Measurements from ENCODE around the gene DLG1. TPM values are rescaled to one million over a fixed set of nuclear protein-coding genes. Genes with fewer than 3 reads are reported as not detected.
A peak's percentile ranks its signal among the peaks of the same experiment; 100 is the strongest.

Gene DLG1
- total RNA-seq, 1 donor from 2014 or later: 49.0 TPM

GRCh38 chr3:197023241-197023997 is 275.0 kb downstream of the DLG1 start:
- ATAC-seq: no peak

GRCh38 chr3:197022405-197023231 is 275.8 kb downstream of the DLG1 start:
- ATAC-seq (no peak), DNase-seq (ENCODE audit: low spot score) (peak; percentile 37)

More at GRCh38 chr3:197023241-197023997, 275.0 kb downstream of the DLG1 start:
- DNase-seq (ENCODE audit: low spot score): peak; percentile 28

- DNase-seq (ENCODE audit: low spot score) (no peak), ATAC-seq (no peak)
Observed at GRCh38 chr3:197021729-197022404, 276.5 kb downstream of the DLG1 start.

GRCh38 chr3:197021231-197021630 is 277.2 kb downstream of the DLG1 start:
- DNase-seq (ENCODE audit: low spot score): no peak
- ATAC-seq: no peak

GRCh38 chr3:197019535-197019934 is 278.9 kb downstream of the DLG1 start:
- no peak for ATAC-seq
- DNase-seq (ENCODE audit: low spot score): no peak

- no peak for DNase-seq (ENCODE audit: low spot score)
- no peak for ATAC-seq
Observed at GRCh38 chr3:197019021-197019420, 279.4 kb downstream of the DLG1 start.

- ATAC-seq (no peak), DNase-seq (ENCODE audit: low spot score) (no peak)
Observed at GRCh38 chr3:197017003-197017402, 281.4 kb downstream of the DLG1 start.

- no peak for ATAC-seq
- no peak for DNase-seq (ENCODE audit: low spot score)
Observed at GRCh38 chr3:197015790-197016736, 282.3 kb downstream of the DLG1 start.

- ATAC-seq (no peak), DNase-seq (ENCODE audit: low spot score) (no peak)
Observed at GRCh38 chr3:197014942-197015575, 283.4 kb downstream of the DLG1 start.

- DNase-seq (ENCODE audit: low spot score) (no peak), ATAC-seq (no peak)
Observed at GRCh38 chr3:197014024-197014423, 284.4 kb downstream of the DLG1 start.

- no peak for ATAC-seq
- DNase-seq (ENCODE audit: low spot score): no peak
Observed at GRCh38 chr3:197012540-197012883, 285.9 kb downstream of the DLG1 start.

GRCh38 chr3:197011780-197012539 is 286.5 kb downstream of the DLG1 start:
- ATAC-seq (no peak), DNase-seq (ENCODE audit: low spot score) (no peak)

GRCh38 chr3:197010556-197011351 is 287.7 kb downstream of the DLG1 start:
- no peak for ATAC-seq
- DNase-seq (ENCODE audit: low spot score): no peak

- ATAC-seq: no peak
- no peak for DNase-seq (ENCODE audit: low spot score)
Observed at GRCh38 chr3:197009532-197010019, 288.8 kb downstream of the DLG1 start.

- DNase-seq (ENCODE audit: low spot score) (no peak), ATAC-seq (no peak)
Observed at GRCh38 chr3:197008436-197009209, 289.8 kb downstream of the DLG1 start.

- no peak for DNase-seq (ENCODE audit: low spot score)
Observed at GRCh38 chr3:197007953-197008352, 290.5 kb downstream of the DLG1 start.

GRCh38 chr3:197007296-197007940 is 291.0 kb downstream of the DLG1 start:
- no peak for DNase-seq (ENCODE audit: low spot score)

More at GRCh38 chr3:197007953-197008352, 290.5 kb downstream of the DLG1 start:
- no peak for ATAC-seq

More at GRCh38 chr3:197007296-197007940, 291.0 kb downstream of the DLG1 start:
- no peak for ATAC-seq

Measured in left lobe of liver (tissue), 2 donors.